Panc1 (cell line): ENCODE measurements around the gene EPB41L4B. TPM values are rescaled to one million over a fixed set of nuclear protein-coding genes. Genes with fewer than 3 reads are reported as not detected.

ENCODE experiments used
- ATAC-seq: fragments of 200-7000 bp; cut with Tn5 transposase; 2 replicates; pipeline ENCODE4 v1.9.1; 2020; ENCODE audit warnings: mild to moderate bottlenecking, moderate library complexity
- BruUV-seq: library from RNA; stranded (reverse); fragments of 400-500 nt; replicated peaks from 2 replicates; lab custom pipeline; 2021; lab: Mats Ljungman, UMichigan
- CTCF ChIA-PET: fragments of 300-600 bp; sonication (Branson Sonifier 250); formaldehyde crosslinking; loops from one replicate; lab custom pipeline; 2022; ENCODE audit warnings: antibody characterized with exemption; lab: Charles Lee
- POLR2A ChIA-PET: fragments of 300-600 bp; sonication (Branson Sonifier 250); formaldehyde crosslinking; loops from one replicate; lab custom pipeline; 2022; ENCODE audit warnings: antibody characterized with exemption; lab: Charles Lee
- DNase-seq: peaks from one replicate; pipeline ENCODE4 v3.0.0-alpha.2; 2010; ENCODE audit warnings: low read depth, low spot score
- H3K27ac ChIP-seq: 2 replicates; pipeline ENCODE4 v1.5.1; 2011; ENCODE audit warnings: mild to moderate bottlenecking, low read length, inconsistent platforms
- H3K27me3 ChIP-seq: fragments of 200-500 bp; sonication (Bioruptor generic); 2 replicates; pipeline ENCODE4 v1.6.0; 2014; ENCODE audit warnings: low read length, inconsistent platforms; ENCODE audit not compliant: control insufficient read depth, insufficient read depth
- H3K36me3 ChIP-seq: fragments of 200-500 bp; sonication (Bioruptor generic); 2 replicates; pipeline ENCODE4 v1.5.1; 2014; ENCODE audit warnings: inconsistent platforms, mild to moderate bottlenecking, low read length, moderate library complexity; ENCODE audit not compliant: control insufficient read depth, insufficient read depth
- H3K4me1 ChIP-seq: 2 replicates; pipeline ENCODE4 v1.5.1; 2011; ENCODE audit warnings: inconsistent platforms, mild to moderate bottlenecking, low read length, moderate library complexity; ENCODE audit not compliant: control insufficient read depth, insufficient read depth
- H3K4me3 ChIP-seq, 2 experiments: 2 replicates each; pipeline ENCODE4 v1.5.1; 2011 to 2012; ENCODE audit warnings: low read depth in 2 of 2, low read length in 2 of 2, mild to moderate bottlenecking in 2 of 2, inconsistent platforms in 1 of 2, moderate library complexity in 1 of 2
- H3K9me3 ChIP-seq: fragments of 200-500 bp; sonication (Bioruptor generic); 2 replicates; pipeline ENCODE4 v1.5.1; 2014; ENCODE audit warnings: low read depth, mild to moderate bottlenecking, inconsistent platforms, low read length, moderate library complexity; ENCODE audit not compliant: control insufficient read depth, insufficient read depth
- CTCF ChIP-seq: fragments of 450-650 bp; IDR thresholded peaks from 2 replicates; pipeline ENCODE4 v1.5.1; 2017; ENCODE audit warnings: mild to moderate bottlenecking
- POLR2AphosphoS5 ChIP-seq: IDR thresholded peaks from 2 replicates; pipeline ENCODE4 v1.6.1; 2012; ENCODE audit warnings: mild to moderate bottlenecking, low read depth, low read length, moderate library complexity
- REST ChIP-seq, 2 experiments: IDR thresholded peaks; 2 replicates each; pipeline ENCODE4 v1.6.1; 2011 to 2012; ENCODE audit warnings: low read depth in 2 of 2, control low read depth in 1 of 2, low read length in 1 of 2, mild to moderate bottlenecking in 1 of 2, moderate library complexity in 1 of 2; ENCODE audit not compliant: insufficient read depth in 1 of 2
- SIN3A ChIP-seq: IDR thresholded peaks from 2 replicates; pipeline ENCODE4 v1.6.1; 2012; ENCODE audit warnings: low read depth, mild to moderate bottlenecking, low read length, moderate library complexity, borderline replicate concordance; ENCODE audit not compliant: insufficient read depth
- TCF7L2 ChIP-seq: IDR thresholded peaks from 2 replicates; pipeline ENCODE4 v1.6.1; 2011; ENCODE audit warnings: mild to moderate bottlenecking, low read depth, low read length, inconsistent platforms
- in situ Hi-C: cut with HindIII; loops from 2 replicates; pipeline ENCODE4 v1.10.0; 2016; ENCODE audit warnings: low sequenced_read_pairs, low pct_unique_long_range_greater_than_20kb
- intact Hi-C: fragments of 100-400 bp; cut with micrococcal nuclease; formaldehyde crosslinking; loops from one replicate; pipeline ENCODE4 v1.10.0; 2022; ENCODE audit not compliant: unreplicated experiment
- total RNA-seq: library from RNA; stranded (reverse); gene quantifications from one replicate; pipeline ENCODE4 v1.2.1, GENCODE V29; 2021; ENCODE audit not compliant: unreplicated experiment

Gene EPB41L4B
- total RNA-seq, 1 experiment from 2014 or later = 27.8 TPM

- in situ Hi-C loops (no loop called here), intact Hi-C loops (no loop called here)
- TF ChIP-seq TCF7L2 = no peak
- no peak for TF ChIP-seq CTCF
- TF ChIP-seq SIN3A = no peak
- TF ChIP-seq REST (IDR thresholded peaks at IDR 0.05; ENCODE audit: insufficient read depth in 1 of 2, low read depth in 2 of 2, low read length in 1 of 2) = no peak
- no peaks in the 10 kb centered on the region for H3K9me3 ChIP-seq
- no peaks in the 10 kb centered on the region for H3K27me3 ChIP-seq
- no peaks in the 10 kb centered on the region for H3K4me1 ChIP-seq
- CTCF ChIA-PET = no interaction called here
- no peak for DNase-seq
- no peak overlapping the region for H3K27ac ChIP-seq
- no TSS peak for BruUV-seq
- ATAC-seq = peak; percentile 50; the same call in 1 of the 2 replicates
- POLR2A ChIA-PET = no interaction called here
- no peaks in the 10 kb centered on the region for H3K36me3 ChIP-seq
- H3K4me3 ChIP-seq = no peak overlapping the region
These were observed 10.5 kb upstream of the EPB41L4B start for GRCh38 chr9:109331353-109331752.

GRCh38 chr9:109329638-109330258, 8.9 kb upstream of the EPB41L4B start:
- ChIA-PET CTCF (interaction anchor here (0.6 kb wide), 2 partner anchors 123 to 140 kb away, joined by 5 to 8 read pairs; no protein-coding TSS in a partner anchor), POLR2A (no interaction called here)
- Histone ChIP-seq H3K4me1 (no peaks in the 10 kb centered on the region), H3K27me3 (no peaks in the 10 kb centered on the region), H3K27ac (no peak overlapping the region), H3K9me3 (no peaks in the 10 kb centered on the region), H3K4me3 (no peak overlapping the region), H3K36me3 (no peaks in the 10 kb centered on the region)
- intact Hi-C loops = no loop called here
- in situ Hi-C loops = no loop called here
- peak; percentile 45; the same call in 1 of the 2 replicates for ATAC-seq
- TF ChIP-seq TCF7L2 (no peak), POLR2AphosphoS5 (no peak), CTCF (no peak), REST (IDR thresholded peaks at IDR 0.05; ENCODE audit: insufficient read depth in 1 of 2, low read depth in 2 of 2, low read length in 1 of 2) (no peak), SIN3A (no peak)
- no TSS peak for BruUV-seq
- DNase-seq = no peak
